ENCODE measurements around the gene RFESD.

RFESD gene

DNA sequence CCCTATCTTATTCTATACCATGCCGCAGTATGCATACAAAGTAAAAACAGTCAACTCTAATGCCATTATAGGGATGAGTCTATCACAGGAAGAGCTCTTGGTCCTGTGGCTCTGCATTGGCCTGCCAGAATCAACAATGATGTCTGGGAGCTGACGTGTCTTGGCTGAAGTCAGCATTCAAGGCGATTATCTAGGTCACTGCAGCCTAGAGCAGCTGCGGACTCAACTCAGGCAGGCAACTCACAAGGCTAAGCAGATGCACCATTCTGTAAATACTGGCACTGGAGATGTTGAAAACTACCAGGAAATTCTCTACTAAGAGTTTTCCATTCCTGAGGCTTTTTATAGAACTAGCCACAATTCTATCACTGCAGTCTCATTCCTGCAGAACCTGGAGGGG is 23.0 kb downstream of the RFESD start:
- no peak for TF ChIP-seq TAF1 (IDR thresholded peaks at IDR 0.05; ENCODE audit: borderline replicate concordance, insufficient read depth, low read length)
- TF ChIP-seq, protein P1, sequence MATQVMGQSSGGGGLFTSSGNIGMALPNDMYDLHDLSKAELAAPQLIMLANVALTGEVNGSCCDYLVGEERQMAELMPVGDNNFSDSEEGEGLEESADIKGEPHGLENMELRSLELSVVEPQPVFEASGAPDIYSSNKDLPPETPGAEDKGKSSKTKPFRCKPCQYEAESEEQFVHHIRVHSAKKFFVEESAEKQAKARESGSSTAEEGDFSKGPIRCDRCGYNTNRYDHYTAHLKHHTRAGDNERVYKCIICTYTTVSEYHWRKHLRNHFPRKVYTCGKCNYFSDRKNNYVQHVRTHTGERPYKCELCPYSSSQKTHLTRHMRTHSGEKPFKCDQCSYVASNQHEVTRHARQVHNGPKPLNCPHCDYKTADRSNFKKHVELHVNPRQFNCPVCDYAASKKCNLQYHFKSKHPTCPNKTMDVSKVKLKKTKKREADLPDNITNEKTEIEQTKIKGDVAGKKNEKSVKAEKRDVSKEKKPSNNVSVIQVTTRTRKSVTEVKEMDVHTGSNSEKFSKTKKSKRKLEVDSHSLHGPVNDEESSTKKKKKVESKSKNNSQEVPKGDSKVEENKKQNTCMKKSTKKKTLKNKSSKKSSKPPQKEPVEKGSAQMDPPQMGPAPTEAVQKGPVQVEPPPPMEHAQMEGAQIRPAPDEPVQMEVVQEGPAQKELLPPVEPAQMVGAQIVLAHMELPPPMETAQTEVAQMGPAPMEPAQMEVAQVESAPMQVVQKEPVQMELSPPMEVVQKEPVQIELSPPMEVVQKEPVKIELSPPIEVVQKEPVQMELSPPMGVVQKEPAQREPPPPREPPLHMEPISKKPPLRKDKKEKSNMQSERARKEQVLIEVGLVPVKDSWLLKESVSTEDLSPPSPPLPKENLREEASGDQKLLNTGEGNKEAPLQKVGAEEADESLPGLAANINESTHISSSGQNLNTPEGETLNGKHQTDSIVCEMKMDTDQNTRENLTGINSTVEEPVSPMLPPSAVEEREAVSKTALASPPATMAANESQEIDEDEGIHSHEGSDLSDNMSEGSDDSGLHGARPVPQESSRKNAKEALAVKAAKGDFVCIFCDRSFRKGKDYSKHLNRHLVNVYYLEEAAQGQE (IDR thresholded peaks at IDR 0.05; ENCODE audit: insufficient read depth in 1 of 2, low read depth in 2 of 2, low read length in 2 of 2), result peak in 1 of 2 experiments; percentile 15; a peak in 1 of 4 replicates
- peak; percentile 36; the same call in 1 of the 2 replicates for TF ChIP-seq SIN3A (IDR thresholded peaks at IDR 0.05; ENCODE audit: borderline replicate concordance, insufficient read depth, low read length)
- no peak for TF ChIP-seq FOXP2 (optimal IDR thresholded peaks at IDR 0.05; ENCODE audit: borderline replicate concordance, extremely low read depth, extremely low read length, insufficient read depth)

DNA sequence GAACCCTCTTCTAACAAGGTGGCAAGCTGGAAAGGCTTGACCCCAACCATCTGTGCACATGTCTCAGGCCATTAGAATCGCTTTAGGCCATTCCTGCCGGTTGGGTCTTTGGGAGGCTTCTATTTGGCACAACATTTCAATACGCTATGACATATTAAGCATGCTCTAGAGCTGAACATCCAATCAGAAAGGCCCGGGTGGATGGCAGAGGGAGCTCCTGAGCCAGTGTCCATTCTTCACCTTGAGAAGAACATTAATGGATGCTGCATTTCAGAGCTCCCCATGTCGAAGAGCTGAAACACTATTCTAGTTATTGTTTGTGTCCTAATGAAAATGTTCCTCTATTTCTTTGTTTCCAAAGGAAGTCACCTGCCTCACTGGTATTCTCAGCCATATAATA is 23.4 kb downstream of the RFESD start:
- TF ChIP-seq, protein P1 (IDR thresholded peaks at IDR 0.05; ENCODE audit: insufficient read depth in 1 of 2, low read depth in 2 of 2, low read length in 2 of 2), result no peak

DNA sequence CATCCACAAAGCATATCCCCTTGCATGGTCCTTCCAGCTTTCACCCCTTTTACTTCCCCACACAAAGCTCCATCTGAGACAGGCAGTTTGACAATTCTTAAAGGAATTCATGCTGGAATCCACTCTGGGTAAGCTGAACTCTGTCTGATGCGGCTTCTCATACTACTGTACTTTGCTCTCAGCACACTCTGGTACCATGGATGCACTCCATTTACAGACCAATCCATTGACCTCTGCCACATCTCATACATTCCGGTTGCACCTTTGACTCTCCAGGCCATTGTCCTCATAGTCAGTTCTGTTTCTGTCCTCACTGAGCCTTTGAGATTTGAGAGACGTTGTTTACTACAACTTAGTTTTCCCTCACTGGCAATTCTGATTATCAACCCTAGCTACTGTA is 24.0 kb downstream of the RFESD start:
- TF ChIP-seq SIN3A (IDR thresholded peaks at IDR 0.05; ENCODE audit: borderline replicate concordance, insufficient read depth, low read length) (no peak), POLR2AphosphoS5 (IDR thresholded peaks at IDR 0.05; ENCODE audit: low read depth, low read length) (no peak), FOXP2 (optimal IDR thresholded peaks at IDR 0.05; ENCODE audit: borderline replicate concordance, extremely low read depth, extremely low read length, insufficient read depth) (no peak), TAF1 (IDR thresholded peaks at IDR 0.05; ENCODE audit: borderline replicate concordance, insufficient read depth, low read length) (no peak)
- TF ChIP-seq, protein P1 (IDR thresholded peaks at IDR 0.05; ENCODE audit: insufficient read depth in 1 of 2, low read depth in 2 of 2, low read length in 2 of 2), result no peak

DNA sequence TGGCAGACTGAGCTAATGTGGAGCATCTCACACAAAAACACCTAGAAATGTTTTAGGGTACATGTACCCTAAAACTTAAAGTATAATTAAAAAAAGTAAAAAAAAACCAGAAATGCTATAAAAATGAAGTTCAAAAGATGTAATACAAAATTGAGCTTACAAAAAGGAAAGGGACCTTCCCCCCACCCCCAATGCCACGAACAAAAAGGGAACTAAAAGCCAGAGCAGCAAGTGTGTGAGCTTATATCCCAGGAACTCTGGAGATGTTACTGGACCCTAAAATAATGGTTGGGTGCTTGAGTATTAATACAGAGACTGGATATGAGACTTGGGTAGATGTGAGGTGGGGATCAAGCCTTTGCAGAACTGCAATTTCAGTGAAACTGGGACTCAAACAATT is 25.2 kb downstream of the RFESD start:
- TF ChIP-seq SIN3A (IDR thresholded peaks at IDR 0.05; ENCODE audit: borderline replicate concordance, insufficient read depth, low read length) (no peak), POLR2AphosphoS5 (IDR thresholded peaks at IDR 0.05; ENCODE audit: low read depth, low read length) (no peak), TAF1 (IDR thresholded peaks at IDR 0.05; ENCODE audit: borderline replicate concordance, insufficient read depth, low read length) (no peak), FOXP2 (optimal IDR thresholded peaks at IDR 0.05; ENCODE audit: borderline replicate concordance, extremely low read depth, extremely low read length, insufficient read depth) (no peak)
- TF ChIP-seq, protein P1 (IDR thresholded peaks at IDR 0.05; ENCODE audit: insufficient read depth in 1 of 2, low read depth in 2 of 2, low read length in 2 of 2), result no peak

DNA sequence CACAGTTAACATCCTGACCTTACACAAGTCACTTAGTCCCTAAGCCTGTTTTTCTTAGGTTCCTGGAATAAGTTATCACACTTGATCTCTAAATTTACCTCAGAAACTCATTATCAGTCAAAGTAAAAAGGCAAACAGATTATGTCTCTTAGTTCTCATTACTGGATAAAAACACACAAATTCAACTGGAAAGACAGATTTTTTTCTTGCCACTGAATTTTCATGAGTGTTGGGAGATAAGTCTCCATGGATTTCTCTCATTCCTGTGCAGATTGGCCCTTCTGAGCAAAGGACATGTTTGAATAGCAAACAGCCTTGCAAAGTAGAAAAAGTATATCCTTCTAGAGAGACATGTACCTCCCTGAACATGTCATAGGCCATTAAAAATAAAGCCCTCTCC is 26.1 kb downstream of the RFESD start:
- TF ChIP-seq POLR2AphosphoS5 (IDR thresholded peaks at IDR 0.05; ENCODE audit: low read depth, low read length) (no peak), FOXP2 (optimal IDR thresholded peaks at IDR 0.05; ENCODE audit: borderline replicate concordance, extremely low read depth, extremely low read length, insufficient read depth) (no peak), SIN3A (IDR thresholded peaks at IDR 0.05; ENCODE audit: borderline replicate concordance, insufficient read depth, low read length) (no peak), TAF1 (IDR thresholded peaks at IDR 0.05; ENCODE audit: borderline replicate concordance, insufficient read depth, low read length) (no peak)
- TF ChIP-seq, protein P1 (IDR thresholded peaks at IDR 0.05; ENCODE audit: insufficient read depth in 1 of 2, low read depth in 2 of 2, low read length in 2 of 2), result no peak

Measured in PFSK-1 (cell line).